Gastrocnemius medialis (tissue), 4 donors: ENCODE measurements around the gene MYOZ2.

Experiments
- POLR2A ChIP-seq, 2 donors: fragments of 450-650 bp; IDR thresholded peaks; one replicate each; pipeline ENCODE4 v1.6.1; 2017; ENCODE audit warnings: antibody characterized with exemption in 2 of 2, mild to moderate bottlenecking in 2 of 2, moderate library complexity in 2 of 2
- TF ChIP-seq, protein P1 (sequence below), 5 experiments: fragments of 450-650 bp in 3 of 5; fragments of 200-600 bp in 2 of 5; sonication (generic) in 2 of 5; IDR thresholded peaks in 4 of 5; conservative IDR thresholded peaks in 1 of 5; 1 replicate in 4 of 5; 2 replicates in 1 of 5; pipeline ENCODE4 v1.5.1; 2016 to 2019; ENCODE audit warnings: antibody characterized with exemption in 5 of 5, mild to moderate bottlenecking in 3 of 5, moderate library complexity in 3 of 5

DNA sequence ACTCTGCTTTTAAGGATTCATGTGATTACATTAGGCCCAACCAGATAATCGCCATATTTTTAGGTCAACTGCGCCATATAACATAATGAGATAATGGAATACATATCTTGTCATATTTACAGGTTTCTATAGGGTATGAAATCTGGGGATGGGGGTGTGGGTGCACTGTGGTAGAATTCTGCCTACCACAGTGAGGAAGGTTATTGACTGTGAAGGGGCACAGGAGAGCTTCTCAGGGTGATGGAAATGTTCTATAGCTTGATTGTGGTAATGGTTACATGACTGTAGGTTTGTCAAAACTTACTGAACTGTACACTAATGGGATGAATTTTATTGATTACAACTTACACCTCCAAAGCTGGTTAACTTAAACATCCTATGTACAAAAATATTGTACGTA is 92.8 kb downstream of the MYOZ2 start:
- TF ChIP-seq, protein P1, sequence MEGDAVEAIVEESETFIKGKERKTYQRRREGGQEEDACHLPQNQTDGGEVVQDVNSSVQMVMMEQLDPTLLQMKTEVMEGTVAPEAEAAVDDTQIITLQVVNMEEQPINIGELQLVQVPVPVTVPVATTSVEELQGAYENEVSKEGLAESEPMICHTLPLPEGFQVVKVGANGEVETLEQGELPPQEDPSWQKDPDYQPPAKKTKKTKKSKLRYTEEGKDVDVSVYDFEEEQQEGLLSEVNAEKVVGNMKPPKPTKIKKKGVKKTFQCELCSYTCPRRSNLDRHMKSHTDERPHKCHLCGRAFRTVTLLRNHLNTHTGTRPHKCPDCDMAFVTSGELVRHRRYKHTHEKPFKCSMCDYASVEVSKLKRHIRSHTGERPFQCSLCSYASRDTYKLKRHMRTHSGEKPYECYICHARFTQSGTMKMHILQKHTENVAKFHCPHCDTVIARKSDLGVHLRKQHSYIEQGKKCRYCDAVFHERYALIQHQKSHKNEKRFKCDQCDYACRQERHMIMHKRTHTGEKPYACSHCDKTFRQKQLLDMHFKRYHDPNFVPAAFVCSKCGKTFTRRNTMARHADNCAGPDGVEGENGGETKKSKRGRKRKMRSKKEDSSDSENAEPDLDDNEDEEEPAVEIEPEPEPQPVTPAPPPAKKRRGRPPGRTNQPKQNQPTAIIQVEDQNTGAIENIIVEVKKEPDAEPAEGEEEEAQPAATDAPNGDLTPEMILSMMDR (IDR thresholded peaks at IDR 0.05 in 4 of 5, conservative IDR thresholded peaks at IDR 0.05 in 1 of 5), result no peak
- TF ChIP-seq POLR2A (IDR thresholded peaks at IDR 0.05), result no peak
